GM12891 (cell line): Measurements from ENCODE around the gene BID.

Experiments used
- DNase-seq: peaks from one replicate; pipeline ENCODE4 v3.0.0; 2011; ENCODE audit warnings: low spot score; ENCODE audit not compliant: insufficient read length
- FAIRE-seq: peaks from 2 replicates; lab custom pipeline; 2011; peaks lifted over from hg19 to GRCh38; lab: Jason Lieb, UNC
- PAX5 ChIP-seq: IDR thresholded peaks from 2 replicates; pipeline ENCODE4 v1.6.1; 2011; ENCODE audit warnings: low read length, moderate library complexity, mild to moderate bottlenecking; ENCODE audit not compliant: insufficient read depth, severe bottlenecking
- POLR2A ChIP-seq: IDR thresholded peaks from 2 replicates; pipeline ENCODE4 v1.6.1; 2011; ENCODE audit warnings: low read depth, low read length, control low read depth
- POLR2AphosphoS5 ChIP-seq: IDR thresholded peaks from 2 replicates; pipeline ENCODE4 v1.6.1; 2011; ENCODE audit warnings: low read depth, low read length, control low read depth
- POU2F2 ChIP-seq: IDR thresholded peaks from 2 replicates; pipeline ENCODE4 v1.6.1; 2011; ENCODE audit warnings: low read depth, mild to moderate bottlenecking, control low read depth, low read length, moderate library complexity
- SPI1 ChIP-seq: IDR thresholded peaks from 2 replicates; pipeline ENCODE4 v1.6.1; 2011; ENCODE audit warnings: low read depth, low read length, control low read depth
- TAF1 ChIP-seq: IDR thresholded peaks from 2 replicates; pipeline ENCODE4 v1.6.1; 2011; ENCODE audit warnings: low read depth, low read length, control low read depth

BID gene

DNA sequence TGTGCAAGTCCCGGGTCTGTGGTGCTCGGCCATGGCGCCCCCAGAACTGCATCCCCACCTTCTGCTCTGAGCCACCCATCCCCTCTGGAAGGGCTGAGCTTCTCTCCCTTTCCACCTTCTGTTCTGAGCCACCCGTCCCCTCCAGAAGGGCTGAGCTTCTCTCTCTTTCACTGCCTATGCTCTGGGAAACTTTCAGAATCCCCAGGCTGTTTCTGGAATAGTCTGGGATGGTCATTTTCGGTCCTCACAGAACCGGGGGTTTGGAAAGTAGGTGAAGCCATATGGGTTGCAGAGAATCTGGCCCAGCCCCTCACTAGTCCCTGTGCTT is 3.4 kb upstream of the BID start:
- no peak for TF ChIP-seq POLR2AphosphoS5
- TF ChIP-seq TAF1 = no peak
- TF ChIP-seq POLR2A = no peak; the same call in 1 of the 2 replicates
- TF ChIP-seq PAX5 = no peak
- no peak for TF ChIP-seq SPI1
- TF ChIP-seq POU2F2 = no peak
- no peak for DNase-seq
- FAIRE-seq = no peak

DNA sequence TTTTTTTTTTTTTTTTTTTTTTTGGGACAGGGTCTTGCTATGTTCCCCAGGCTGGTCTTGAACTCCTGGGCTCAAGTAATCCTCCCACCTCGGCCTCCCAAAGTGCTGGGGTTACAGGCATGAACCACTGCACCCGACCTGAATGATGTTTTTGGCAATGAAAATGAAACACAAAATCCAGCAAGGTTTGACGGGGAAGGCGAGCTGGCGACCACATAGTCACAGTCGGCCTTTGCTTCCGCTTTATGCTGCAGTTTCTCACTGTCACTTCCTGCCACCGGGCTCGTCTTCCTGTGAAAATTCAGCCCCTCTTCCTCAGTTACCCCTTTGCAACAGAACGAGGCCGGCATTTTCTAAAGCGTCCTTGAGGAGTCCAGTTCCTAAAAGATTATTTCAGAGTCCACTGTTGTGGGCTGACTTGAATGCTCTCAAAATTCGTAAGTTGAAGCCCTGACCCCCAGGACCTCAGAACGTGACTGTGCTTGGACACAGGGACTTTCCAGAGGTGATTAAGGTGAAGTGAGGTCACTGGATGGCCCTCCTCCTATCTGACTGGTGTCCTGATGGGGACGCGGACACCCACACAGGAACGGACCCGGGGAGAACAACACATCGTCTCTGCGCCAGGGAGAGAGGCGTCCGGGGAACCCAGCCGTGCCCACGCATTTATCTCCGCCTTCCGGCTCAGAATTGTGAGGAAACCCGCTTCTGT is 2.9 kb upstream of the BID start:
- TF ChIP-seq POLR2AphosphoS5 (peak; percentile 85), SPI1 (peak; percentile 64), POU2F2 (0 out of 2 replicates have a peak, but pooled peaks have one; percentile 68), POLR2A (peak; percentile 92), TAF1 (peak; percentile 15), PAX5 (no peak)
- FAIRE-seq = peak; percentile 96
- DNase-seq = peak; percentile 78

DNA sequence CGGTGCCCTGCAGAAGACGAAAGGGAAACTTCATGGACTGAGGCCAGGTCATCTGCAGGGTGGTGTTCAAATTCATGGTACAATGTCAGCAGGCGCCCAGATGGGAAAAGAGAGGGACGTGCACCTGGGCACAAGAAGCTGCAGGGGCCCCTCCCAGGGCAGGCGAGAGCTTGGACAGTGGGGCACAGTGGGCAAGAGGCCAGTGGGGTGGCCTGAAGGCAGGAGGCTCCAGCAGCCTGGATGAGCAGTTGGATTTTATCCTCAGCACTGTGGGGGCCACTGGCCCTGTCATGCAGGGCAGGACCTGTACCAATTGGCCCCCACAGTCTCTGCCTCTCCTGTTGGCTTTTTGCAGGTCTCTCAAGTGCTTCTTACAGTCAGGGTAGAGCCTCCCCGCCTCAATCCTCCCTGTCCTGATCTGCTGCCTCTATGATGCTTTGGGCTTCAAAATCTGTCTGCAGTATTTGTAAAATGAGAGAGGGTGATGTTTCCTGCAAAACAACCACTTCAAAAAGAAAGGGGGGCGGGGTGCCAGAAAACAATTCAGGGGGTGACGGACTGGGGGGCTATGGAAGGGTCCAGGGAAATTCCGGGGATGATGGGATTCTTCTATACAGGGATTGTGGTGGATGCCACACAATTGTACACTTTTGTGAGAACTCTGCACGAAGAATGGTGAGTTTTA is 1.7 kb upstream of the BID start:
- no peak for FAIRE-seq
- no peak for TF ChIP-seq POU2F2
- TF ChIP-seq POLR2A = no peak
- TF ChIP-seq PAX5 = no peak
- no peak for TF ChIP-seq TAF1
- no peak for TF ChIP-seq SPI1
- no peak for TF ChIP-seq POLR2AphosphoS5
- DNase-seq = no peak

DNA sequence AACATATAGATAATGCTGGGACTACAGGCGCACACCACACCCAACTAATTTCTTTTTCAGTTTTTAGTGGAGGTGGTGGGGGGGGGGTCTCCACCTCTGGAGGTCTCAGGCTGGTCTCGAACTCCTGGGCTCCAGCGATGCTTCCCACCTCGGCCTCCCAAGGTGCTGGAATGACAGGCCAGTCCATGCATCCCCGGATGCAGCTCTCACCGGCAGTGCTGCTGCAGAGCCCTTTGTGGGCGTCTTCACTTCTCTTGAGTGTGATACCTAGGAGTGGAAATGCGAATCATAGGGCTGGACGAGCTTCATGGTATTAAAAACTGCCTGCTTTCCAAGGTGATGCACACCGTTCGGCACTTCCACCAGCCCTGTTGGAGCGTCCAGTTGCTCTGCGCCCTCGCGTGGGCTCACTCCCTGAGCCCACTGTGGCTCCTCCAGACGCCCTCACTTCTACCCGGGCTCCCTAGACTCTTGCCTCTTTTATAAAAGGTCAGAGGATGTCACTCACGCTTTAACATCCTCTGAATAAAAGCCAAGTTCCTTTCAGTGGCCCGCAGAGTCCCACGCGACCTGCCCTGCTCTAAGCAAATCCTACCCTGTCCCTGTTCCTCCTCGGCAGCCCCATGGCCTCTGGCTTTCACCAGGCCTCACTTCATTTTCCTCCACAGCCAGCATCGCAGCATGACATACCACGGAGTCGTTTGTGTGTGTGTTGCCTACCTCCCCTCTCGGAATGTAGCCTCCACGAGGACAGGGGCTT is 837 bp upstream of the BID start:
- FAIRE-seq = no peak
- no peak for DNase-seq
- no peak for TF ChIP-seq POLR2AphosphoS5
- TF ChIP-seq PAX5 = no peak

DNA sequence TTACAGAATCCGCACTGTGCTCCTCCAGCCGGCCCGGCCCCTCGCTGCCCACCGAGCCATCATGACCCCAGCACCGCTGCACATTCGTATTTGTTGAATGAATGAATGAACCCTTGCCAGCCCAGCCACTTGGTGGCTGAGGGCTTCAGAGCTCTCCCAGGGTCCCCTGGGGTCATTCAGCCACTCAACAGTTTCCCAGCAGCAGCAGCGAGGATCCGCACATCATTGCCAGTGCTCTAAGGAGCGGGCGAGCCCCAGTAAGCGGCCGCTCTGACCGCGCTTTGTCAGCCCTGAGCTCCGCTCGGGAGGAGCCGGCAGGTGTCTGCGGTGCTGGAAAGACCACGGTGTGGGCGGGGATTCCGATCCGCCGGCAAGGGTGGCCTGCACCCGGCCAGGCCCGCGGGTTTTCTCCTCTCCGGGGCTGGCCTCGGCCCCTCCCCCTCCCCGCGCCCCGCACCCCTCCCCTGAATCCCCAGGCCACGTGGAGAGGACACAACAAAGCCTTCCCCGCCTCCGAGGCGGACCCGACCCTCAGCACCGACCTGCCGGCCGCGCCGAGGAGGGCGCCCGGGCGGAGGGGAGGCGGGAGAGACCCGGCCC is 563 bp downstream of the BID start:
- peak; percentile 67 for DNase-seq
- FAIRE-seq = peak; percentile 88
- TF ChIP-seq SPI1 (no peak), POU2F2 (no peak), PAX5 (no peak), POLR2A (no peak; the same call in 1 of the 2 replicates), POLR2AphosphoS5 (no peak), TAF1 (no peak)

- DNase-seq (no peak), FAIRE-seq (peak; percentile 90)
- TF ChIP-seq PAX5 = no peak
These were observed 1.2 kb downstream of the BID start for GRCh38 chr22:17772958-17773605.

GRCh38 chr22:17772249-17772957 is 1.9 kb downstream of the BID start:
- no peak for TF ChIP-seq POLR2AphosphoS5
- TF ChIP-seq SPI1 = no peak
- TF ChIP-seq TAF1 = no peak
- TF ChIP-seq POLR2A = no peak
- TF ChIP-seq POU2F2 = no peak
- no peak for TF ChIP-seq PAX5
- FAIRE-seq = no peak

DNA sequence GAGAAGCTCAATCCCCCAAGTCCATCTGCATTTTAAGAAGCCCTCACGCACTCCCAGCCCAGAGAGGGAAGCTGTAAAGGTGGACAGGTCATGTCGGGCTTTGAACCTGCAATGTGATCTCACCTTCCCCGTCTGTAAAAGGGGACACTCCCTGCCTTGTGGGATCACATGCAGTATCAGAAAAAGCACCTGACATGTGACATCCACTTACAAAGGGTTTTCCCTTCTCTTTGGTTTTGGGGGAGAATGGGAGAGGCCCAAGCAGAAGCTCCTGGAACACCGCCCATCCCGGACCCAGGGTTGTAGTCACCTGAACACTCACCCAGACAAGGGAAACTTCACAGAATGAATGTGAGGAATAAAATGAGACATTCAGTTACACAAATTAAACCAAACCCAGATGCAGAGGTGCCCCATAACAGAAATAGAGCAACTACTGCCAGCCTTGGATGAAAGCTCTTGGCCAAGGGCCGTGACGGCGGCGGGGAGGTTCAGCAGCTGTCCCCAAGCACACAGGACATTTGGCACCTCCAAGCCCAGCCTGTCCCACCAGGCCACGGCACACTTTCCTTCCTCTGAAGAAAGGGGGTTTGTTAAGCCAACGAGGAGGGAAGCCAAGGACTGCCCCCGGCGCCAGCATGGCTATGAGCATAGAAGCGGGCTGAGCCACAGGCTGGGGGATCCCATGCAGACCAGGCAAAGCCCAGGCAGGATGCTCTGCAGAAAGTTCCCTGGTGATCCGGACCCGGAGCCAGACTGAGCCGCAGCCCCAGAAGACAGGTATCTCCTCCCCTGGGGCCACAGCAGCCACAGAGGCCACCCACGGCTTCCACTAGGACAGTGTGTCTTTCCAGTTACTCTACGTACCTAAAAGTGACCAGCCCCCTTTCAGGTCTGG is 3.8 kb downstream of the BID start:
- TF ChIP-seq POU2F2 (no peak), POLR2AphosphoS5 (no peak), POLR2A (no peak), TAF1 (no peak), PAX5 (no peak), SPI1 (no peak)
- DNase-seq (no peak), FAIRE-seq (peak; percentile 28)

More at GRCh38 chr22:17772249-17772957, 1.9 kb downstream of the BID start:
- no peak for DNase-seq
